ENCODE results near the gene XRCC1. TPM values are rescaled to one million over a fixed set of nuclear protein-coding genes. Genes with fewer than 3 reads are reported as not detected.

The XRCC1 gene
- total RNA-seq, 1 donor from 2014 or later = 27.4 TPM

Other genes with a start within 250 kb of the XRCC1 start
- gene CD177, start 221.8 kb downstream of the XRCC1 start, total RNA-seq = not detected in 2 replicates
- gene TEX101, start 160.6 kb downstream of the XRCC1 start, total RNA-seq = not detected in 2 replicates
- 4.1 and 5.3 TPM in 2 replicates for gene LYPD3, start 109.9 kb downstream of the XRCC1 start, total RNA-seq
- 26.8 and 28.7 TPM in 2 replicates for gene PHLDB3, start 70.8 kb downstream of the XRCC1 start, total RNA-seq
- 55.1 and 55.4 TPM in 2 replicates for gene ETHE1, start 48.3 kb downstream of the XRCC1 start, total RNA-seq
- gene ZNF575, start 42.3 kb downstream of the XRCC1 start, total RNA-seq = 1.4 and 2.6 TPM in 2 replicates
- gene PINLYP, start 274 bp upstream of the XRCC1 start, total RNA-seq = 4.9 and 5.7 TPM in 2 replicates
- gene IRGQ, start 20.6 kb upstream of the XRCC1 start, total RNA-seq = 33.5 and 34.9 TPM in 2 replicates
- 17.3 and 18.6 TPM in 2 replicates for gene ZNF576, start 21.1 kb upstream of the XRCC1 start, total RNA-seq
- 0.10 and 0.13 TPM in 2 replicates for gene SRRM5, start 36.6 kb upstream of the XRCC1 start, total RNA-seq
- 17.9 and 20.3 TPM in 2 replicates for gene ZNF428, start 44.1 kb upstream of the XRCC1 start, total RNA-seq
- gene CADM4, start 64.3 kb upstream of the XRCC1 start, total RNA-seq = 0.32 and 0.39 TPM in 2 replicates
- 10.9 and 12.1 TPM in 2 replicates for gene PLAUR, start 94.6 kb upstream of the XRCC1 start, total RNA-seq
- not detected in 2 replicates for gene IRGC, start 140.5 kb upstream of the XRCC1 start, total RNA-seq
- gene SMG9, start 179.4 kb upstream of the XRCC1 start, total RNA-seq = 86.6 and 89.2 TPM in 2 replicates
- 183 and 185 TPM in 2 replicates for gene KCNN4, start 205.4 kb upstream of the XRCC1 start, total RNA-seq
- 0.29 TPM in 1 of 2 replicates, not detected in the other for gene LYPD5, start 226.9 kb upstream of the XRCC1 start, total RNA-seq